ENCODE measurements around the gene ARRB1. TPM values are rescaled to one million over a fixed set of nuclear protein-coding genes. Genes with fewer than 3 reads are reported as not detected.

Gene ARRB1
- polyA plus RNA-seq, 1 of the 3 experiments (the other 2 are of a cell fraction), result 7.0 TPM

DNA sequence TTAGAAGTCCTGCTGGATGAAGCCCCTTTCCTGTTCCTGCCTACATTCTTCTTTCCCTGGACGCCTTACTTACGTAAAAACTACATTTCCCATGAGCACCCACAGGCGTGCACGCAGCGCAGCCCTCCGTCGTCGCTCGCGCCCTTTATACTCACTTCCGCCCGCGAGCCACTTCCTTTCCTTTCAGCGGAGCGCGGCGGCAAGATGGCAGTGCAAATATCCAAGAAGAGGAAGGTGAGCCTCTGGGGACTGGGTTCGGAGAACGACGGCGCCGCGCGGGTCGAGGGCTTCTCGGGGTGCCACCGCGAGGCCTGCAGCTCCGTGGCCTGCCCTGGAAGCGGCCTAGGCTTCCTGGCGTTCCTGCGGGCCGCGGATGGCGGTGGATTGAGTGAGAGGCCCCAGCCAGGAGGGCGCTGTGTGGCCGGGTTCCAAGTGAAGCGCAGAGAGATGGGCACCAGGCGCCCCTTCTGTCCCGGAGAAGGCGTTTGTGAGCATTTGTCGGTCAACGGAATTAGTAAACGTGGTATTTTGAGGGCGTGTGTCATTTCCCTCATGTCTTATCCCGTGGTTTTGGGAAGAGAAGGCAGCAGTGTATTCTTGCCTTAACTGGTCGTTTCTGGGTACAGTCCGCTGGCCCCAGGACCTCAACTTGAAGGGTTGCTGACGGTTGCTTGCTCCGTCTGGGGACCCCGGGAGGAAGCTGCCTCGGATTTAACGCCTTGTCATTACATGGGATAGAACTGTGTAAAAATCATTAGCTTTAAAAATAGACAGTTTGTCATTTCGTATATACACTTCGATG lies 48.1 kb upstream of the ARRB1 start, which contains the start of gene RPS3:
TSS of gene RPS3 (plus strand) at position 175 of the 802 bp plus-strand sequence. CDS start at position 205, 30 bp downstream.
- Histone ChIP-seq H3K4me1 (ENCODE audit: control insufficient read depth in 1 of 2, insufficient read depth in 2 of 2, low read depth in 1 of 2, low read length in 1 of 2) (peaks cover 22 to 31% of the 10 kb centered on the region in 2 experiments), H3K9ac (peak within 1 kb of the TSS; percentile 92), H3K36me3 (replicated peaks in 1 of 2; ENCODE audit: control insufficient read depth in 1 of 2, insufficient read depth in 2 of 2, low read length in 1 of 2) (peaks cover 35 to 36% of the 10 kb centered on the region in 2 experiments), H3K27ac (ENCODE audit: low read depth in 2 of 2, low read length in 1 of 2) (peak within 1 kb of the TSS; percentile 91 to 93), H3K9me2 (no peaks in the 10 kb centered on the region), H3F3A (replicated peaks; ENCODE audit: insufficient read depth) (peaks cover 21% of the 10 kb centered on the region), H3K27me3 (ENCODE audit: insufficient read depth) (no peaks in the 10 kb centered on the region), H3K4me3 (ENCODE audit: low read depth in 2 of 2, low read length in 1 of 2) (peak within 1 kb of the TSS; percentile 90 to 93), H3K9me3 (no peaks in the 10 kb centered on the region), H4K20me1 (ENCODE audit: insufficient read depth) (peaks cover 48% of the 10 kb centered on the region), H3K4me2 (peak within 1 kb of the TSS; percentile 75), H3K79me2 (ENCODE audit: insufficient read depth) (peaks cover 52% of the 10 kb centered on the region), H2AFZ (ENCODE audit: low read depth) (peak within 1 kb of the TSS; percentile 83; the same call in 1 of the 2 replicates)
- WGBS (ENCODE audit: low lambda C conversion rate), result under 1% methylated on average over 54 of the region's 55 CpGs
- POLR2A ChIA-PET, result interaction anchor here (1.1 to 2.0 kb wide), 3 partner anchors 28 to 155 kb away, joined by 3 to 7 read pairs (median 5); no protein-coding TSS in a partner anchor
- CTCF ChIA-PET, result interaction anchor here (0.8 to 5.6 kb wide), 8 partner anchors 8 to 132 kb away, joined by 3 to 35 read pairs (median 5); partner anchors contain the start of gene GDPD5
- peak; percentile 90 for DNase-seq
- TF ChIP-seq RXRA (IDR thresholded peaks at IDR 0.05; ENCODE audit: borderline replicate concordance, low read depth) (no peak; the same call in 1 of the 2 replicates), NRF1 (IDR thresholded peaks at IDR 0.05; ENCODE audit: low read depth, low read length) (peak; percentile 24; the same call in 1 of the 2 replicates), FOXM1 (IDR thresholded peaks at IDR 0.05; ENCODE audit: low read depth) (no peak; the same call in 1 of the 2 replicates), YY1 (IDR thresholded peaks at IDR 0.05; ENCODE audit: low read depth) (peak; percentile 93), CHD2 (IDR thresholded peaks at IDR 0.05; ENCODE audit: low read length, partially characterized antibody) (peak; percentile 76), SMC3 (IDR thresholded peaks at IDR 0.05; ENCODE audit: low read depth, low read length) (no peak), EZH2phosphoT487 (IDR thresholded peaks at IDR 0.05; ENCODE audit: borderline replicate concordance, low read depth) (no peak), SIN3A (IDR thresholded peaks at IDR 0.05; ENCODE audit: borderline replicate concordance, low read depth, low read length) (no peak; the same call in 1 of the 2 replicates), GATA2 (CRISPR knock-in tag; IDR thresholded peaks at IDR 0.05) (no peak), EP300 (IDR thresholded peaks at IDR 0.05; ENCODE audit: borderline replicate concordance in 1 of 2, low read depth in 1 of 2, low read length in 1 of 2) (peak in 1 of 2 experiments; percentile 50; a peak in 1 of 4 replicates), TCF12 (IDR thresholded peaks at IDR 0.05) (peak; percentile 32; the same call in 1 of the 2 replicates), FOSL2 (IDR thresholded peaks at IDR 0.05; ENCODE audit: borderline replicate concordance, low read depth) (no peak), POLR2AphosphoS5 (IDR thresholded peaks at IDR 0.05; ENCODE audit: low read depth, low read length) (peak; percentile 100), JUND (IDR thresholded peaks at IDR 0.05) (no peak; the same call in 1 of the 2 replicates), MEF2A (IDR thresholded peaks at IDR 0.05; ENCODE audit: borderline replicate concordance, low read depth) (no peak), GABPA (IDR thresholded peaks at IDR 0.05; ENCODE audit: low read depth) (peak; percentile 91), ELF1 (IDR thresholded peaks at IDR 0.05) (peak; percentile 98), TAF1 (IDR thresholded peaks at IDR 0.05; ENCODE audit: borderline replicate concordance, low read depth, low read length) (peak; percentile 100), FOXJ3 (CRISPR knock-in tag; IDR thresholded peaks at IDR 0.05) (no peak), TEAD4 (IDR thresholded peaks at IDR 0.05; ENCODE audit: borderline replicate concordance, insufficient read depth) (0 out of 2 replicates have a peak, but pooled peaks have one; percentile 14), NFIC (IDR thresholded peaks at IDR 0.05; ENCODE audit: borderline replicate concordance) (peak; percentile 43; the same call in 1 of the 2 replicates), RAD21 (IDR thresholded peaks at IDR 0.05; ENCODE audit: low read length) (no peak), MXI1 (IDR thresholded peaks at IDR 0.05; ENCODE audit: low read depth, low read length) (peak; percentile 80), RFX5 (IDR thresholded peaks at IDR 0.05; ENCODE audit: low read length) (no peak)
- TF ChIP-seq, protein P1, sequence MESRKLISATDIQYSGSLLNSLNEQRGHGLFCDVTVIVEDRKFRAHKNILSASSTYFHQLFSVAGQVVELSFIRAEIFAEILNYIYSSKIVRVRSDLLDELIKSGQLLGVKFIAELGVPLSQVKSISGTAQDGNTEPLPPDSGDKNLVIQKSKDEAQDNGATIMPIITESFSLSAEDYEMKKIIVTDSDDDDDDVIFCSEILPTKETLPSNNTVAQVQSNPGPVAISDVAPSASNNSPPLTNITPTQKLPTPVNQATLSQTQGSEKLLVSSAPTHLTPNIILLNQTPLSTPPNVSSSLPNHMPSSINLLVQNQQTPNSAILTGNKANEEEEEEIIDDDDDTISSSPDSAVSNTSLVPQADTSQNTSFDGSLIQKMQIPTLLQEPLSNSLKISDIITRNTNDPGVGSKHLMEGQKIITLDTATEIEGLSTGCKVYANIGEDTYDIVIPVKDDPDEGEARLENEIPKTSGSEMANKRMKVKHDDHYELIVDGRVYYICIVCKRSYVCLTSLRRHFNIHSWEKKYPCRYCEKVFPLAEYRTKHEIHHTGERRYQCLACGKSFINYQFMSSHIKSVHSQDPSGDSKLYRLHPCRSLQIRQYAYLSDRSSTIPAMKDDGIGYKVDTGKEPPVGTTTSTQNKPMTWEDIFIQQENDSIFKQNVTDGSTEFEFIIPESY (IDR thresholded peaks at IDR 0.05; ENCODE audit: borderline replicate concordance, low read depth), result 0 out of 2 replicates have a peak, but pooled peaks have one; percentile 30
- TF ChIP-seq, protein P2, sequence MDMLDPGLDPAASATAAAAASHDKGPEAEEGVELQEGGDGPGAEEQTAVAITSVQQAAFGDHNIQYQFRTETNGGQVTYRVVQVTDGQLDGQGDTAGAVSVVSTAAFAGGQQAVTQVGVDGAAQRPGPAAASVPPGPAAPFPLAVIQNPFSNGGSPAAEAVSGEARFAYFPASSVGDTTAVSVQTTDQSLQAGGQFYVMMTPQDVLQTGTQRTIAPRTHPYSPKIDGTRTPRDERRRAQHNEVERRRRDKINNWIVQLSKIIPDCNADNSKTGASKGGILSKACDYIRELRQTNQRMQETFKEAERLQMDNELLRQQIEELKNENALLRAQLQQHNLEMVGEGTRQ (IDR thresholded peaks at IDR 0.05; ENCODE audit: borderline replicate concordance, low read depth, low read length), result no peak
- TF ChIP-seq, protein P3, sequence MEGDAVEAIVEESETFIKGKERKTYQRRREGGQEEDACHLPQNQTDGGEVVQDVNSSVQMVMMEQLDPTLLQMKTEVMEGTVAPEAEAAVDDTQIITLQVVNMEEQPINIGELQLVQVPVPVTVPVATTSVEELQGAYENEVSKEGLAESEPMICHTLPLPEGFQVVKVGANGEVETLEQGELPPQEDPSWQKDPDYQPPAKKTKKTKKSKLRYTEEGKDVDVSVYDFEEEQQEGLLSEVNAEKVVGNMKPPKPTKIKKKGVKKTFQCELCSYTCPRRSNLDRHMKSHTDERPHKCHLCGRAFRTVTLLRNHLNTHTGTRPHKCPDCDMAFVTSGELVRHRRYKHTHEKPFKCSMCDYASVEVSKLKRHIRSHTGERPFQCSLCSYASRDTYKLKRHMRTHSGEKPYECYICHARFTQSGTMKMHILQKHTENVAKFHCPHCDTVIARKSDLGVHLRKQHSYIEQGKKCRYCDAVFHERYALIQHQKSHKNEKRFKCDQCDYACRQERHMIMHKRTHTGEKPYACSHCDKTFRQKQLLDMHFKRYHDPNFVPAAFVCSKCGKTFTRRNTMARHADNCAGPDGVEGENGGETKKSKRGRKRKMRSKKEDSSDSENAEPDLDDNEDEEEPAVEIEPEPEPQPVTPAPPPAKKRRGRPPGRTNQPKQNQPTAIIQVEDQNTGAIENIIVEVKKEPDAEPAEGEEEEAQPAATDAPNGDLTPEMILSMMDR (IDR thresholded peaks at IDR 0.05), result peak; percentile 48
- TF ChIP-seq, protein P4, sequence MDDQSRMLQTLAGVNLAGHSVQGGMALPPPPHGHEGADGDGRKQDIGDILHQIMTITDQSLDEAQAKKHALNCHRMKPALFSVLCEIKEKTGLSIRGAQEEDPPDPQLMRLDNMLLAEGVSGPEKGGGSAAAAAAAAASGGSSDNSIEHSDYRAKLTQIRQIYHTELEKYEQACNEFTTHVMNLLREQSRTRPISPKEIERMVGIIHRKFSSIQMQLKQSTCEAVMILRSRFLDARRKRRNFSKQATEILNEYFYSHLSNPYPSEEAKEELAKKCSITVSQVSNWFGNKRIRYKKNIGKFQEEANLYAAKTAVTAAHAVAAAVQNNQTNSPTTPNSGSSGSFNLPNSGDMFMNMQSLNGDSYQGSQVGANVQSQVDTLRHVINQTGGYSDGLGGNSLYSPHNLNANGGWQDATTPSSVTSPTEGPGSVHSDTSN (IDR thresholded peaks at IDR 0.05), result no peak

Measured in SK-N-SH (cell line).